HepG2 (cell line): Measurements from ENCODE around the gene CHMP2B. TPM values are rescaled to one million over a fixed set of nuclear protein-coding genes. Genes with fewer than 3 reads are reported as not detected.

ENCODE experiments used
- ARID4A ChIP-seq: sonication (generic); formaldehyde crosslinking; IDR thresholded peaks from 2 replicates; pipeline ENCODE4 v1.5.0; 2020; ENCODE audit warnings: mild to moderate bottlenecking, missing genetic modification reagents, borderline replicate concordance
- DBP ChIP-seq: sonication (generic); formaldehyde crosslinking; IDR thresholded peaks from 2 replicates; pipeline ENCODE4 v1.4.0; 2020; ENCODE audit warnings: missing genetic modification reagents; ENCODE audit errors: not compliant biosample characterization
- ELF1 ChIP-seq: sonication (generic); formaldehyde crosslinking; IDR thresholded peaks from 2 replicates; pipeline ENCODE4 v1.4.0; 2020; ENCODE audit warnings: missing genetic modification reagents
- ELK4 ChIP-seq: sonication (generic); formaldehyde crosslinking; IDR thresholded peaks from 2 replicates; pipeline ENCODE4 v1.9.0; 2021; ENCODE audit warnings: missing genetic modification reagents, borderline replicate concordance
- KDM1A ChIP-seq: IDR thresholded peaks from 2 replicates; pipeline ENCODE4 v1.6.1; 2016; ENCODE audit warnings: missing compliant biosample characterization
- PAWR ChIP-seq: sonication (generic); formaldehyde crosslinking; IDR thresholded peaks from 2 replicates; pipeline ENCODE4 v1.4.0; 2020; ENCODE audit warnings: missing genetic modification reagents, mild to moderate bottlenecking, borderline replicate concordance
- POLR2G ChIP-seq: fragments of 200-400 bp; formaldehyde crosslinking; IDR thresholded peaks from 2 replicates; pipeline ENCODE4 v1.6.1; 2018; ENCODE audit warnings: mild to moderate bottlenecking, low read depth, low read length, moderate library complexity
- THAP7 ChIP-seq: sonication (generic); formaldehyde crosslinking; IDR thresholded peaks from 2 replicates; pipeline ENCODE4 v1.8.1; 2023; ENCODE audit warnings: mild to moderate bottlenecking, missing genetic modification reagents
- ZNF337 ChIP-seq: sonication (generic); formaldehyde crosslinking; IDR thresholded peaks from 2 replicates; pipeline ENCODE4 v1.5.1; 2020; ENCODE audit warnings: missing genetic modification reagents, low read depth, mild to moderate bottlenecking, borderline replicate concordance
- ZNF414 ChIP-seq: sonication (generic); formaldehyde crosslinking; IDR thresholded peaks from 2 replicates; pipeline ENCODE4 v1.5.0; 2020; ENCODE audit warnings: missing genetic modification reagents
- ZNF614 ChIP-seq: IDR thresholded peaks from 2 replicates; pipeline ENCODE4 v1.6.1; 2018; ENCODE audit warnings: missing biosample characterization, missing genetic modification reagents, inconsistent platforms, borderline replicate concordance
- ZNF674 ChIP-seq: sonication (generic); formaldehyde crosslinking; IDR thresholded peaks from 2 replicates; pipeline ENCODE4 v1.5.0; 2020; ENCODE audit warnings: low read depth, mild to moderate bottlenecking, missing genetic modification reagents
- ZNF687 ChIP-seq: sonication (generic); formaldehyde crosslinking; IDR thresholded peaks from 2 replicates; pipeline ENCODE4 v1.5.1; 2020; ENCODE audit warnings: mild to moderate bottlenecking, missing genetic modification reagents, moderate library complexity
- ZNF781 ChIP-seq: sonication (generic); formaldehyde crosslinking; IDR thresholded peaks from 2 replicates; pipeline ENCODE4 v1.5.1; 2020; ENCODE audit warnings: borderline replicate concordance, mild to moderate bottlenecking, missing genetic modification reagents; ENCODE audit errors: not compliant biosample characterization
- ZSCAN21 ChIP-seq: sonication (generic); formaldehyde crosslinking; IDR thresholded peaks from 2 replicates; pipeline ENCODE4 v1.8.0; 2022; ENCODE audit warnings: mild to moderate bottlenecking, missing genetic modification reagents, moderate library complexity, borderline replicate concordance
- polyA plus RNA-seq, 8 experiments: library from polyadenylated mRNA; depleted of rRNA in 3 of 8; stranded (reverse) in 7 of 8; unstranded in 1 of 8; fragments of >200 nt; fragmentation: Illumina TruSeq in 4 of 8; extraction: Trizol in 4 of 8; gene quantifications; 2 replicates each; pipeline versions ENCODE4 v1.2.1 to v1.2.3, GENCODE V29; 2011 to 2016; ENCODE audit warnings: low read depth in 4 of 8, missing spikeins in 1 of 8, mixed read lengths in 1 of 8; ENCODE audit not compliant: insufficient read depth in 1 of 8
- total RNA-seq, 5 experiments: library from RNA; depleted of rRNA; stranded (reverse); fragments of >200 nt; fragmentation: Illumina TruSeq; extraction: Trizol; gene quantifications; 2 replicates each; pipeline ENCODE4 v1.2.3, GENCODE V29; 2016; ENCODE audit warnings: low read depth in 1 of 5

CHMP2B gene
- total and polyA plus RNA-seq, 2 of the 13 experiments (the other 11 are each of a cell fraction or from before 2014, with no cell fraction given) = 6.9 to 33.5 TPM

GRCh38 chr3:87227104-87227834, at the start of gene CHMP2B (continued):
- TF ChIP-seq PAWR (0 out of 2 replicates have a peak, but pooled peaks have one; percentile 79), ELK4 (CRISPR knock-in tag) (no peak), ZNF337 (0 out of 2 replicates have a peak, but pooled peaks have one; percentile 44), ZNF781 (CRISPR knock-in tag) (peak; percentile 20), ZSCAN21 (CRISPR knock-in tag) (no peak), DBP (CRISPR knock-in tag) (no peak), ZNF414 (peak; percentile 63; the same call in 1 of the 2 replicates), ZNF614 (CRISPR knock-in tag) (0 out of 2 replicates have a peak, but pooled peaks have one; percentile 14), ZNF687 (peak; percentile 81), THAP7 (CRISPR knock-in tag) (peak; percentile 82; the same call in 1 of the 2 replicates), ZNF674 (no peak), ARID4A (CRISPR knock-in tag) (peak; percentile 79), POLR2G (peak; percentile 84), ELF1 (CRISPR knock-in tag) (peak; percentile 65), KDM1A (CRISPR knock-in tag) (no peak)
